ENCODE measurements around the gene WDR87.

WDR87 gene

DNA sequence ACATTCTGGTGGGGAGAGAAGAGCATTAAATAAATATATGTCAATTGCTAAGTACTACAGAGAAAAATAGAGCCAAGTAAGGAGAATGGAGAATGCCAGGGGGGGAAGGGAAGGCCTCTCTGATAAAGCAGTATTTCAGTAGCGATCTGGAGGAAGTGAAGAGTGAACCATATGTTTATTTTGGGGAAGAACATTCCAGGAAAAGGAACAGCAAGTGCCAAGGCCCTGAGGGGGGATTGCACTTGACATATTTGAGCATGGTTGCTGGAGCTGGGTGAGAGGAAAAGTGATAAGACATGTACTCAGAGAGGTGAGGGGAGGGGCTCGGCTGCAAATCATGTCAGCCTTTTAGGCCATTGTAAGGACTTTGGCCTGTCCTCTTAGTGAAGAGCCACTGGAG, 30.4 kb downstream of the WDR87 start:
- peaks cover 10% of the 10 kb centered on the region for H3K9me3 ChIP-seq (ENCODE audit: control insufficient read depth, insufficient read depth, low read depth, low read length)
- no peak overlapping the region for H3K27ac ChIP-seq (ENCODE audit: extremely low read depth, low read depth, low read length)
- CTCF ChIA-PET: interaction anchor here (0.7 to 1.0 kb wide), 4 partner anchors 23 to 266 kb away, joined by 3 read pairs; no protein-coding TSS in a partner anchor
- H3K4me3 ChIP-seq (ENCODE audit: low read depth, low read length): no peak overlapping the region
- POLR2A ChIA-PET: interaction anchor here (0.5 kb wide), 1 partner anchor 391 kb away, joined by 4 read pairs; no protein-coding TSS in a partner anchor
- H3K36me3 ChIP-seq (ENCODE audit: control insufficient read depth in 2 of 2, insufficient read depth in 1 of 2, low read length in 2 of 2): no peaks in the 10 kb centered on the region; a peak in 1 of 3 replicates
- no peak for TF ChIP-seq ZNF660 (tag by site-specific recombination; IDR thresholded peaks at IDR 0.05)
- no peak for TF ChIP-seq ZNF670 (tag by site-specific recombination; IDR thresholded peaks at IDR 0.05; ENCODE audit: low read depth)
- TF ChIP-seq ZNF302 (tag by site-specific recombination; IDR thresholded peaks at IDR 0.05; ENCODE audit: low read depth): no peak
- no peak for TF ChIP-seq ZNF112 (tag by site-specific recombination; IDR thresholded peaks at IDR 0.05)
- no peak for TF ChIP-seq ZBTB1 (tag by site-specific recombination; IDR thresholded peaks at IDR 0.05)
- peaks cover 3% of the 10 kb centered on the region; the same call in 1 of the 2 replicates for H3K4me1 ChIP-seq (ENCODE audit: control insufficient read depth, insufficient read depth, low read length)

DNA sequence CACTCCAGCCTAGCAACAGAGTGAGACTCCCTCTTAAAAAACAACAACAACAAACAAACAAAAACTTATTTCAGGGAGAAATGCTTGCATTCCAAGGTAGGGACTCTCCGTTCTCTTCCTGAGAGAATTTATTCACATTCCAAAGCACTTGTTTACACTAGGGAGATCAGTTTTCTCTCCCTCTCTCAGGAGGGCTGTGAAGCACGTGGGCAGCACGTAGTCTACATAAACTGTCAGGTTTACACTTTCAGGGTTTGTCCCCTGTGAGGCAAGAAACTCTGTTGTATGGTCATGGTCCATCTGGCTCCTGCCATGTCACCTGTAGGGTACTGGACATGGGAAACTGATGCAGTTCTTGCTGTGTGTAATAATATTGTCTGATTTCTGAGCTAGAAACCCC, 31.6 kb downstream of the WDR87 start:
- TF ChIP-seq SETDB1 (IDR thresholded peaks at IDR 0.05; ENCODE audit: insufficient read length, low read length) (peak; percentile 26), ZNF239 (tag by site-specific recombination; IDR thresholded peaks at IDR 0.05) (no peak), ZFHX2 (tag by site-specific recombination; conservative IDR thresholded peaks at IDR 0.05) (no peak), ZNF473 (tag by site-specific recombination; IDR thresholded peaks at IDR 0.05) (no peak), ZNF350 (tag by site-specific recombination; IDR thresholded peaks at IDR 0.05) (no peak), ZNF791 (tag by site-specific recombination; IDR thresholded peaks at IDR 0.05) (no peak), ZBTB1 (tag by site-specific recombination; IDR thresholded peaks at IDR 0.05) (no peak), ZNF544 (tag by site-specific recombination; IDR thresholded peaks at IDR 0.05) (no peak), ZIC2 (tag by site-specific recombination; IDR thresholded peaks at IDR 0.05) (no peak), KLF8 (tag by site-specific recombination; IDR thresholded peaks at IDR 0.05) (peak; percentile 9; the same call in 1 of the 2 replicates), ZBTB17 (tag by site-specific recombination; IDR thresholded peaks at IDR 0.05) (peak; percentile 56; the same call in 1 of the 2 replicates), ZNF843 (tag by site-specific recombination; IDR thresholded peaks at IDR 0.05) (no peak), GLIS1 (tag by site-specific recombination; IDR thresholded peaks at IDR 0.05) (peak; percentile 75), WT1 (tag by site-specific recombination; IDR thresholded peaks at IDR 0.05) (no peak)
- TF ChIP-seq, protein P1, sequence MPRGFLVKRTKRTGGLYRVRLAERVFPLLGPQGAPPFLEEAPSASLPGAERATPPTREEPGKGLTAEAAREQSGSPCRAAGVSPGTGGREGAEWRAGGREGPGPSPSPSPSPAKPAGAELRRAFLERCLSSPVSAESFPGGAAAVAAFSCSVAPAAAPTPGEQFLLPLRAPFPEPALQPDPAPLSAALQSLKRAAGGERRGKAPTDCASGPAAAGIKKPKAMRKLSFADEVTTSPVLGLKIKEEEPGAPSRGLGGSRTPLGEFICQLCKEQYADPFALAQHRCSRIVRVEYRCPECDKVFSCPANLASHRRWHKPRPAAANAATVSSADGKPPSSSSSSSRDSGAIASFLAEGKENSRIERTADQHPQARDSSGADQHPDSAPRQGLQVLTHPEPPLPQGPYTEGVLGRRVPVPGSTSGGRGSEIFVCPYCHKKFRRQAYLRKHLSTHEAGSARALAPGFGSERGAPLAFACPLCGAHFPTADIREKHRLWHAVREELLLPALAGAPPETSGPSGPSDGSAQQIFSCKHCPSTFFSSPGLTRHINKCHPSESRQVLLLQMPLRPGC (tag by site-specific recombination; IDR thresholded peaks at IDR 0.05): 0 out of 2 replicates have a peak, but pooled peaks have one; percentile 28
- TF ChIP-seq, protein P2, sequence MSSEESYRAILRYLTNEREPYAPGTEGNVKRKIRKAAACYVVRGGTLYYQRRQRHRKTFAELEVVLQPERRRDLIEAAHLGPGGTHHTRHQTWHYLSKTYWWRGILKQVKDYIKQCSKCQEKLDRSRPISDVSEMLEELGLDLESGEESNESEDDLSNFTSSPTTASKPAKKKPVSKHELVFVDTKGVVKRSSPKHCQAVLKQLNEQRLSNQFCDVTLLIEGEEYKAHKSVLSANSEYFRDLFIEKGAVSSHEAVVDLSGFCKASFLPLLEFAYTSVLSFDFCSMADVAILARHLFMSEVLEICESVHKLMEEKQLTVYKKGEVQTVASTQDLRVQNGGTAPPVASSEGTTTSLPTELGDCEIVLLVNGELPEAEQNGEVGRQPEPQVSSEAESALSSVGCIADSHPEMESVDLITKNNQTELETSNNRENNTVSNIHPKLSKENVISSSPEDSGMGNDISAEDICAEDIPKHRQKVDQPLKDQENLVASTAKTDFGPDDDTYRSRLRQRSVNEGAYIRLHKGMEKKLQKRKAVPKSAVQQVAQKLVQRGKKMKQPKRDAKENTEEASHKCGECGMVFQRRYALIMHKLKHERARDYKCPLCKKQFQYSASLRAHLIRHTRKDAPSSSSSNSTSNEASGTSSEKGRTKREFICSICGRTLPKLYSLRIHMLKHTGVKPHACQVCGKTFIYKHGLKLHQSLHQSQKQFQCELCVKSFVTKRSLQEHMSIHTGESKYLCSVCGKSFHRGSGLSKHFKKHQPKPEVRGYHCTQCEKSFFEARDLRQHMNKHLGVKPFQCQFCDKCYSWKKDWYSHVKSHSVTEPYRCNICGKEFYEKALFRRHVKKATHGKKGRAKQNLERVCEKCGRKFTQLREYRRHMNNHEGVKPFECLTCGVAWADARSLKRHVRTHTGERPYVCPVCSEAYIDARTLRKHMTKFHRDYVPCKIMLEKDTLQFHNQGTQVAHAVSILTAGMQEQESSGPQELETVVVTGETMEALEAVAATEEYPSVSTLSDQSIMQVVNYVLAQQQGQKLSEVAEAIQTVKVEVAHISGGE (tag by site-specific recombination; conservative IDR thresholded peaks at IDR 0.05; ENCODE audit: low read depth): no peak
- TF ChIP-seq, protein P3, sequence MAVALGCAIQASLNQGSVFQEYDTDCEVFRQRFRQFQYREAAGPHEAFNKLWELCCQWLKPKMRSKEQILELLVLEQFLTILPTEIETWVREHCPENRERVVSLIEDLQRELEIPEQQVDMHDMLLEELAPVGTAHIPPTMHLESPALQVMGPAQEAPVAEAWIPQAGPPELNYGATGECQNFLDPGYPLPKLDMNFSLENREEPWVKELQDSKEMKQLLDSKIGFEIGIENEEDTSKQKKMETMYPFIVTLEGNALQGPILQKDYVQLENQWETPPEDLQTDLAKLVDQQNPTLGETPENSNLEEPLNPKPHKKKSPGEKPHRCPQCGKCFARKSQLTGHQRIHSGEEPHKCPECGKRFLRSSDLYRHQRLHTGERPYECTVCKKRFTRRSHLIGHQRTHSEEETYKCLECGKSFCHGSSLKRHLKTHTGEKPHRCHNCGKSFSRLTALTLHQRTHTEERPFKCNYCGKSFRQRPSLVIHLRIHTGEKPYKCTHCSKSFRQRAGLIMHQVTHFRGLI (tag by site-specific recombination; IDR thresholded peaks at IDR 0.05): no peak
- CTCF ChIA-PET: interaction anchor here (0.6 to 1.2 kb wide), 2 partner anchors 24 to 363 kb away, joined by 4 to 6 read pairs; no protein-coding TSS in a partner anchor
- Histone ChIP-seq H3K4me3 (ENCODE audit: low read depth, low read length) (no peak overlapping the region), H3K4me1 (ENCODE audit: control insufficient read depth, insufficient read depth, low read length) (peaks cover 3% of the 10 kb centered on the region; the same call in 1 of the 2 replicates), H3K27ac (ENCODE audit: extremely low read depth, low read depth, low read length) (no peak overlapping the region), H3K36me3 (ENCODE audit: control insufficient read depth in 2 of 2, insufficient read depth in 1 of 2, low read length in 2 of 2) (no peaks in the 10 kb centered on the region), H3K9me3 (ENCODE audit: control insufficient read depth, insufficient read depth, low read depth, low read length) (peaks cover 15% of the 10 kb centered on the region)
- POLR2A ChIA-PET: no interaction called here
